Measurements from ENCODE around the gene AIFM3.

DNA sequence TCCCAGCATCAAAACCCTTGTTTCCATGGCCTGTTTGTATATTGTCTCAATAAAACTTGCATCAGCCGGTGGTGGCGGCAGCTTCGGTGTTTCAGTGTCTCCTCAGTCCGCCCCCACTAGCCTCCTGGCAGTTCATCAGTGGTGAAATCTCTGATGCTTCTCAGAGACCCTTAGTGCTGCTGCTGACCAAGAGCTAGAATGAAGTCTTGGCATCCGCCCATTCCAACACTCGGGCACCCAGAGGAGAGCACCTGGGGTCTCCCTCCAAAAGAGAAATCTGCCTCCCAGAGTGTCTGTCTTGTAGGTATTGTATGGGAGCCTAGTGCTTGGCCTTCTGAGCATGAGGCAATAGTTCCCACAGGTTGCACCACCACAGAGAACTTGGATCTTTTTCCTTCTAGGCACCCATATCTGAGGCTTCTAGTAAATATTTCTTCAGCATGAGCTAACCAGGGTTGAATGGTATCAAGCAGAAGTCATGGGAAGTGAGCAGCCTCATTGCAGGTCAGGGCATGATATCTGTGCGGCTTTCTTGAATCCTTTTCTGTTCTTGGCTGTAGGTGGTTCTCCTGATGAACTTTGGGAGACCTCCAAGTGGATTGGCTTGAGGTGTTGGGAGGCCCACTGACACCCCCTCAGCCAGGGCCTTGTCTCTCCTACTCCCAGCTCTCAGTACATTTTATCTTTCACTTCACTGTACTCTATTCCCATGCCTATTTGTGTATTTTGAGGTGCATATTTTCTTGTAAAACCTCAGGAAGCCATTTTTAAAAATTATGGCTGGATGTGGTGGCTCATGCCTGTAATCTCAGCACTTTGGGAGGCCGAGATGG lies 13.2 kb upstream of the AIFM3 start:
- TF ChIP-seq EZH2 (IDR thresholded peaks at IDR 0.05; ENCODE audit: low read depth) = no peak
- TF ChIP-seq, protein P1, sequence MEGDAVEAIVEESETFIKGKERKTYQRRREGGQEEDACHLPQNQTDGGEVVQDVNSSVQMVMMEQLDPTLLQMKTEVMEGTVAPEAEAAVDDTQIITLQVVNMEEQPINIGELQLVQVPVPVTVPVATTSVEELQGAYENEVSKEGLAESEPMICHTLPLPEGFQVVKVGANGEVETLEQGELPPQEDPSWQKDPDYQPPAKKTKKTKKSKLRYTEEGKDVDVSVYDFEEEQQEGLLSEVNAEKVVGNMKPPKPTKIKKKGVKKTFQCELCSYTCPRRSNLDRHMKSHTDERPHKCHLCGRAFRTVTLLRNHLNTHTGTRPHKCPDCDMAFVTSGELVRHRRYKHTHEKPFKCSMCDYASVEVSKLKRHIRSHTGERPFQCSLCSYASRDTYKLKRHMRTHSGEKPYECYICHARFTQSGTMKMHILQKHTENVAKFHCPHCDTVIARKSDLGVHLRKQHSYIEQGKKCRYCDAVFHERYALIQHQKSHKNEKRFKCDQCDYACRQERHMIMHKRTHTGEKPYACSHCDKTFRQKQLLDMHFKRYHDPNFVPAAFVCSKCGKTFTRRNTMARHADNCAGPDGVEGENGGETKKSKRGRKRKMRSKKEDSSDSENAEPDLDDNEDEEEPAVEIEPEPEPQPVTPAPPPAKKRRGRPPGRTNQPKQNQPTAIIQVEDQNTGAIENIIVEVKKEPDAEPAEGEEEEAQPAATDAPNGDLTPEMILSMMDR (conservative IDR thresholded peaks at IDR 0.05) = no peak

All from PC-9 (cell line).